Measurements from ENCODE around the gene OR2G2. TPM values are rescaled to one million over a fixed set of nuclear protein-coding genes. Genes with fewer than 3 reads are reported as not detected.

OR2G2 gene
- total and polyA plus RNA-seq, 2 of the 8 experiments (the other 6 are each of a cell fraction or from before 2014, with no cell fraction given): not detected

DNA sequence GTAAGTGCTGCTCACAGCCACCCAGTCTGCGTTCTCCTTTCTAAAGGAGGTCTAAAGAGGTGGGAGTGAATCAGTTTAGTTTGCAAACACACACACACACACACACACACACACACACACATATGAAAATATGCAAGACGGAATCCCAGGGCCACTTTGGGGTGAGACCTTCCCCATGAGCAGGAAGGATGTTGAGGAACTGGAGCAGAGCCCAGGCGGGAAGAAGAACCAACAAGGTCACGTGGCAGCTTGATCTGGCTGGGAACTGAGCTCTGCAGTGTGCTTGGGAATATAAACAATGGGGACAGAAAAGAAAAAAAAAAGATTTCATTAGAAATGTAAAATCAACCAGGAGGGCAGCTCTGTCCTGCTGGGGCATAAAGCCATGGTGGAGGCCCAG lies 49.9 kb downstream of the OR2G2 start:
- H4K8ac ChIP-seq (ENCODE audit: extremely low read depth, insufficient read depth, low read length): no peak overlapping the region

More for the DNA sequence above, 49.9 kb downstream of the OR2G2 start:
- H3K27ac ChIP-seq (ENCODE audit: low read depth, low read length): no peak overlapping the region
- H2AFZ ChIP-seq (ENCODE audit: low read length): no peak overlapping the region
- no peak overlapping the region for H3K18ac ChIP-seq (ENCODE audit: extremely low read depth, low read length)
- H3K4ac ChIP-seq (replicated peaks; ENCODE audit: insufficient read length, low read depth, low read length): no peak overlapping the region
- H3K4me1 ChIP-seq (replicated peaks in 1 of 4; ENCODE audit: control insufficient read depth in 3 of 4, insufficient read depth in 4 of 4, low read length in 3 of 4): peaks cover 0 to 5% (median 0%) of the 10 kb centered on the region in 4 experiments; a peak in 1 of 7 replicates
- H3K4me3 ChIP-seq (ENCODE audit: extremely low read depth in 1 of 4, insufficient read depth in 2 of 4, low read depth in 3 of 4, low read length in 4 of 4): no peak overlapping the region
- no peak overlapping the region for H3K56ac ChIP-seq (replicated peaks; ENCODE audit: insufficient read length, low read depth, low read length)
- no peaks in the 10 kb centered on the region for H4K20me1 ChIP-seq (replicated peaks in 1 of 2; ENCODE audit: control insufficient read depth in 1 of 2, insufficient read depth in 2 of 2, low read length in 2 of 2)
- H3K23ac ChIP-seq (ENCODE audit: insufficient read length): no peak overlapping the region
- H3K27me3 ChIP-seq (replicated peaks in 1 of 4; ENCODE audit: control insufficient read depth in 3 of 4, extremely low read depth in 1 of 4, insufficient read depth in 3 of 4, low read length in 3 of 4): peaks cover 0 to 7% (median 4%) of the 10 kb centered on the region in 4 experiments; a peak in 6 of 7 replicates
- no peak overlapping the region for H3K14ac ChIP-seq (ENCODE audit: insufficient read length)
- no peak overlapping the region for H2BK5ac ChIP-seq (ENCODE audit: low read depth, low read length)
- H2BK15ac ChIP-seq (ENCODE audit: low read length): no peak overlapping the region
- no peaks in the 10 kb centered on the region for H3K79me1 ChIP-seq (ENCODE audit: low read depth, low read length)
- TF ChIP-seq EP300 (IDR thresholded peaks at IDR 0.05; ENCODE audit: borderline replicate concordance in 1 of 2, low read depth in 2 of 2, low read length in 2 of 2): no peak
- TF ChIP-seq, protein P1, sequence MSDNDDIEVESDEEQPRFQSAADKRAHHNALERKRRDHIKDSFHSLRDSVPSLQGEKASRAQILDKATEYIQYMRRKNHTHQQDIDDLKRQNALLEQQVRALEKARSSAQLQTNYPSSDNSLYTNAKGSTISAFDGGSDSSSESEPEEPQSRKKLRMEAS (IDR thresholded peaks at IDR 0.05): no peak
- TF ChIP-seq CBX5 (IDR thresholded peaks at IDR 0.05; ENCODE audit: low read depth, low read length): no peak
- no peak for TF ChIP-seq HDAC6 (IDR thresholded peaks at IDR 0.05; ENCODE audit: low read depth, low read length)
- no peak for TF ChIP-seq TCF12 (IDR thresholded peaks at IDR 0.05; ENCODE audit: low read depth, low read length)
- no peak for TF ChIP-seq CTBP2 (IDR thresholded peaks at IDR 0.05; ENCODE audit: borderline replicate concordance, insufficient read depth, insufficient read length, low read length)
- H2BK20ac ChIP-seq (ENCODE audit: low read length): no peak overlapping the region
- H2AK5ac ChIP-seq (ENCODE audit: low read depth, low read length): no peak overlapping the region
- no peak for FAIRE-seq
- H3K9me3 ChIP-seq (ENCODE audit: insufficient read depth in 2 of 2, low read depth in 1 of 2, low read length in 1 of 2): peaks cover 19 to 59% of the 10 kb centered on the region in 2 experiments
- H2BK12ac ChIP-seq (ENCODE audit: low read depth, low read length): no peak overlapping the region
- H4K5ac ChIP-seq (ENCODE audit: insufficient read length, low read depth, low read length): no peak overlapping the region
- WGBS, 2 experiments (ENCODE audit: extremely low coverage in 1 of 2, insufficient coverage in 1 of 2, insufficient read length in 1 of 2, insufficient replicate concordance in 2 of 2, low coverage in 1 of 2, low lambda C conversion rate in 2 of 2, missing lambda C conversion rate in 1 of 2): 67% methylated on average over 4 of the region's 4 CpGs; no CpG with 5 or more reads in 1 of the 2 experiments
- no peaks in the 10 kb centered on the region for H3K79me2 ChIP-seq (ENCODE audit: control insufficient read depth in 1 of 2, insufficient read depth in 2 of 2, low read length in 2 of 2)
- H3K23me2 ChIP-seq (ENCODE audit: low read depth, low read length): 0 out of 2 replicates have a peak, but pooled peaks cover 3% of the 10 kb centered on the region
- no peak overlapping the region for H3K9ac ChIP-seq (replicated peaks in 1 of 4; ENCODE audit: extremely low read depth in 1 of 4, low read depth in 3 of 4, low read length in 3 of 4)
- ChIA-PET CTCF (ENCODE audit: partially characterized antibody) (interaction anchor here (1.0 kb wide), 1 partner anchor 10 kb away, joined by 3 read pairs; no protein-coding TSS in a partner anchor), POLR2A (ENCODE audit: partially characterized antibody) (no interaction called here)
- peak overlapping the region in 1 of 2 experiments; percentile 61; a peak in 1 of 4 replicates for H3K4me2 ChIP-seq (ENCODE audit: insufficient read depth in 1 of 2, low read depth in 2 of 2, low read length in 2 of 2)
- no peak for DNase-seq (ENCODE audit: low read depth in 1 of 2, low spot score in 2 of 2)
- H3K36me3 ChIP-seq (ENCODE audit: control insufficient read depth in 2 of 4, insufficient read depth in 4 of 4, low read length in 3 of 4): no peaks in the 10 kb centered on the region
- no peak overlapping the region for H4K91ac ChIP-seq (replicated peaks; ENCODE audit: insufficient read length, low read length)
- no peak overlapping the region for H2BK120ac ChIP-seq (replicated peaks; ENCODE audit: low read depth, low read length)
